Measurements from ENCODE around the gene ZNF267. TPM values are rescaled to one million over a fixed set of nuclear protein-coding genes. Genes with fewer than 3 reads are reported as not detected.

Gene ZNF267
- total and polyA plus RNA-seq, 2 of the 13 experiments (the other 11 are each of a cell fraction or from before 2014, with no cell fraction given), result 3.0 to 30.0 TPM

GRCh38 chr16:31873556-31874365 lies at the start of gene ZNF267 (continued):
- TF ChIP-seq KLF9 (CRISPR knock-in tag; IDR thresholded peaks at IDR 0.05; ENCODE audit: low read depth) (0 out of 2 replicates have a peak, but pooled peaks have one; percentile 23), SIN3A (IDR thresholded peaks at IDR 0.05; ENCODE audit: borderline replicate concordance, low read depth, low read length) (peak; percentile 94; the same call in 1 of the 2 replicates), DDIT3 (CRISPR knock-in tag; IDR thresholded peaks at IDR 0.05) (no peak), ZNF572 (CRISPR knock-in tag; IDR thresholded peaks at IDR 0.05) (no peak), ZNF598 (CRISPR knock-in tag; IDR thresholded peaks at IDR 0.05; ENCODE audit: borderline replicate concordance) (no peak), U2AF1 (optimal IDR thresholded peaks at IDR 0.05; ENCODE audit: low read depth, low read length) (peak; percentile 68), ZMAT5 (CRISPR knock-in tag; IDR thresholded peaks at IDR 0.05; ENCODE audit: borderline replicate concordance, low read depth) (no peak), ZNF792 (CRISPR knock-in tag; IDR thresholded peaks at IDR 0.05) (no peak), MNT (IDR thresholded peaks at IDR 0.05) (no peak), STAG1 (CRISPR knock-in tag; IDR thresholded peaks at IDR 0.05) (no peak), DZIP1 (CRISPR knock-in tag; IDR thresholded peaks at IDR 0.05) (0 out of 2 replicates have a peak, but pooled peaks have one; percentile 39), ADNP (CRISPR knock-in tag; IDR thresholded peaks at IDR 0.05) (no peak), BCL6 (CRISPR knock-in tag; IDR thresholded peaks at IDR 0.05) (no peak), ATF6 (CRISPR knock-in tag; conservative IDR thresholded peaks at IDR 0.05) (0 out of 2 replicates have a peak, but pooled peaks have one; percentile 51), HNRNPK (IDR thresholded peaks at IDR 0.05; ENCODE audit: low read depth, low read length, poor library complexity, severe bottlenecking) (no peak), ZNF576 (CRISPR knock-in tag; IDR thresholded peaks at IDR 0.05) (no peak), GLI4 (CRISPR knock-in tag; IDR thresholded peaks at IDR 0.05; ENCODE audit: borderline replicate concordance) (no peak), KLF15 (CRISPR knock-in tag; IDR thresholded peaks at IDR 0.05; ENCODE audit: borderline replicate concordance) (no peak), ELF4 (CRISPR knock-in tag; IDR thresholded peaks at IDR 0.05; ENCODE audit: borderline replicate concordance) (0 out of 2 replicates have a peak, but pooled peaks have one; percentile 53), DR1 (CRISPR knock-in tag; IDR thresholded peaks at IDR 0.05) (no peak), HOXA9 (CRISPR knock-in tag; IDR thresholded peaks at IDR 0.05; ENCODE audit: borderline replicate concordance) (no peak)
